A673 (cell line): Measurements from ENCODE around the gene BMP2K. TPM values are rescaled to one million over a fixed set of nuclear protein-coding genes. Genes with fewer than 3 reads are reported as not detected.
"Not testable (repeated sequence)": the region's sequence is repeated elsewhere in the genome, so short reads cannot be mapped to it uniquely, and the experiment has no call there.

Source experiments
- BruUV-seq: library from RNA; stranded (reverse); fragments of 400-500 nt; replicated peaks from 2 replicates; lab custom pipeline; 2021; lab: Mats Ljungman, UMichigan
- CTCF ChIA-PET: fragments of 300-600 bp; sonication (Branson Sonifier 250); formaldehyde crosslinking; loops from one replicate; lab custom pipeline; 2022; ENCODE audit warnings: antibody characterized with exemption; lab: Charles Lee
- POLR2A ChIA-PET: fragments of 300-600 bp; sonication (Branson Sonifier 250); formaldehyde crosslinking; loops from one replicate; lab custom pipeline; 2022; ENCODE audit warnings: antibody characterized with exemption; ENCODE audit not compliant: low non-redundant PET; lab: Charles Lee
- DNase-seq: peaks from one replicate; pipeline ENCODE4 v3.0.0-alpha.2; 2015; ENCODE audit warnings: low spot score
- H3K27ac ChIP-seq: fragments of 200-600 bp; sonication (generic); 2 replicates; pipeline ENCODE4 v1.5.1; 2016; ENCODE audit warnings: mixed run types, low read depth, mild to moderate bottlenecking, mixed read lengths, antibody characterized with exemption, low read length; ENCODE audit not compliant: poor library complexity, severe bottlenecking
- H3K27me3 ChIP-seq: fragments of 200-600 bp; sonication (generic); replicated peaks from 2 replicates; pipeline ENCODE4 v1.6.1; 2017; ENCODE audit warnings: mixed run types, low read depth, mild to moderate bottlenecking, mixed read lengths, antibody characterized with exemption, low read length; ENCODE audit not compliant: insufficient read depth, poor library complexity
- H3K36me3 ChIP-seq: fragments of 200-600 bp; sonication (generic); 2 replicates; pipeline ENCODE4 v1.6.1; 2016; ENCODE audit warnings: mixed run types, mild to moderate bottlenecking, mixed read lengths, antibody characterized with exemption, low read length; ENCODE audit not compliant: insufficient read depth, poor library complexity, severe bottlenecking
- H3K4me1 ChIP-seq: fragments of 200-600 bp; sonication (generic); 2 replicates; pipeline ENCODE4 v1.6.1; 2017; ENCODE audit warnings: mixed run types, mild to moderate bottlenecking, mixed read lengths, antibody characterized with exemption, low read length; ENCODE audit not compliant: insufficient read depth, poor library complexity, severe bottlenecking
- H3K4me3 ChIP-seq: fragments of 200-600 bp; sonication (generic); 2 replicates; pipeline ENCODE4 v1.5.1; 2016; ENCODE audit warnings: low read depth, mixed run types, mild to moderate bottlenecking, mixed read lengths, low read length; ENCODE audit not compliant: poor library complexity, severe bottlenecking
- H3K9me3 ChIP-seq: fragments of 200-600 bp; sonication (generic); 2 replicates; pipeline ENCODE4 v1.6.1; 2016; ENCODE audit warnings: mixed run types, low read depth, mild to moderate bottlenecking, mixed read lengths, antibody characterized with exemption, low read length; ENCODE audit not compliant: poor library complexity, severe bottlenecking
- CTCF ChIP-seq: fragments of 300-800, 200-600 bp; sonication (generic); conservative IDR thresholded peaks from 2 replicates; pipeline ENCODE4 v1.5.1; 2017; ENCODE audit warnings: low read depth, mild to moderate bottlenecking, antibody characterized with exemption, low read length, moderate library complexity, mixed read lengths
- EZH2 ChIP-seq: fragments of 200-600 bp; sonication (generic); IDR thresholded peaks from 2 replicates; pipeline ENCODE4 v1.6.1; 2017; ENCODE audit warnings: borderline replicate concordance, low read depth, mild to moderate bottlenecking, mixed read lengths, antibody characterized with exemption, low read length; ENCODE audit not compliant: poor library complexity, severe bottlenecking
- intact Hi-C: fragments of 100-400 bp; cut with micrococcal nuclease; formaldehyde crosslinking; loops from one replicate; pipeline ENCODE4 v1.10.0; 2022; ENCODE audit not compliant: unreplicated experiment
- total RNA-seq: library from RNA; stranded (reverse); gene quantifications from 2 replicates; pipeline ENCODE4 v1.2.3, GENCODE V29; 2021

Gene BMP2K
- total RNA-seq, 1 experiment from 2014 or later: 14.3 TPM

- H3K9me3 ChIP-seq: no peaks in the 10 kb centered on the region
- no TSS peak for BruUV-seq
- H3K27me3 ChIP-seq: no peaks in the 10 kb centered on the region
- no peak for TF ChIP-seq EZH2
- TF ChIP-seq CTCF: no peak
- no peak for DNase-seq
- ChIA-PET CTCF (no interaction called here), POLR2A (no interaction called here)
- intact Hi-C loops: no loop called here
- no peak overlapping the region for H3K27ac ChIP-seq
- H3K36me3 ChIP-seq: no peaks in the 10 kb centered on the region
- H3K4me1 ChIP-seq: no peaks in the 10 kb centered on the region
- no peak overlapping the region for H3K4me3 ChIP-seq
These were observed 128.0 kb downstream of the BMP2K start for GRCh38 chr4:78904143-78904542.

- ChIA-PET CTCF (no interaction called here), POLR2A (no interaction called here)
- H3K36me3 ChIP-seq: no peaks in the 10 kb centered on the region
- no peaks in the 10 kb centered on the region for H3K4me1 ChIP-seq
- H3K27me3 ChIP-seq: no peaks in the 10 kb centered on the region
- H3K27ac ChIP-seq: no peak overlapping the region
- no peak for DNase-seq
- no TSS peak for BruUV-seq
- no peaks in the 10 kb centered on the region for H3K9me3 ChIP-seq
- TF ChIP-seq CTCF: no peak
- intact Hi-C loops: no loop called here
- H3K4me3 ChIP-seq: no peak overlapping the region
These were observed 131.5 kb downstream of the BMP2K start for GRCh38 chr4:78907638-78908037.

- CTCF ChIA-PET, DNase-seq, POLR2A ChIA-PET, H3K27ac ChIP-seq, H3K4me1 ChIP-seq, H3K4me3 ChIP-seq, H3K27me3 ChIP-seq, intact Hi-C loops, H3K36me3 ChIP-seq, BruUV-seq, H3K9me3 ChIP-seq: not testable (repeated sequence)
These were observed 132.8 kb downstream of the BMP2K start for GRCh38 chr4:78908974-78909373.

- Histone ChIP-seq H3K27me3 (no peaks in the 10 kb centered on the region), H3K4me3 (no peak overlapping the region), H3K9me3 (no peaks in the 10 kb centered on the region), H3K36me3 (no peaks in the 10 kb centered on the region), H3K4me1 (no peaks in the 10 kb centered on the region), H3K27ac (no peak overlapping the region)
- ChIA-PET CTCF (no interaction called here), POLR2A (no interaction called here)
- intact Hi-C loops: loop anchor here (1.0 kb wide), 1 partner anchor 8 kb away; no protein-coding TSS in a partner anchor
- BruUV-seq: no TSS peak
- DNase-seq: no peak
- no peak for TF ChIP-seq EZH2
- no peak for TF ChIP-seq CTCF
These were observed 134.5 kb downstream of the BMP2K start for GRCh38 chr4:78910612-78911011.
